T1000 (cell line): ENCODE results near the gene LMLN.
"Not testable (repeated sequence)": the region's sequence is repeated elsewhere in the genome, so short reads cannot be mapped to it uniquely, and the experiment has no call there.

ENCODE experiments used
- DNase-seq: peaks from one replicate; lab custom pipeline; 2025; ENCODE audit warnings: mixed read lengths; lab: John Stamatoyannopoulos, UW

LMLN gene

GRCh38 chr3:197956626-197956988 is 3.4 kb upstream of the LMLN start:
- no peak for DNase-seq

- DNase-seq = no peak
Measured at GRCh38 chr3:197957790-197958133, 2.3 kb upstream of the LMLN start.

- DNase-seq = no peak
Measured at GRCh38 chr3:197958346-197958745, 1.7 kb upstream of the LMLN start.

GRCh38 chr3:197958848-197959247 is 1.2 kb upstream of the LMLN start:
- not testable (repeated sequence) for DNase-seq

- DNase-seq = no peak
Measured at GRCh38 chr3:197959500-197959890, 522 bp upstream of the LMLN start.

- no peak for DNase-seq
Measured at GRCh38 chr3:197960694-197961581, 921 bp downstream of the LMLN start.

- no peak for DNase-seq
Measured at GRCh38 chr3:197961582-197961945, 1.5 kb downstream of the LMLN start.

GRCh38 chr3:197963019-197963637 is 3.1 kb downstream of the LMLN start:
- no peak for DNase-seq

GRCh38 chr3:197967337-197967989 is 7.4 kb downstream of the LMLN start:
- not testable (repeated sequence) for DNase-seq

- no peak for DNase-seq
Measured at GRCh38 chr3:197970588-197970987, 10.6 kb downstream of the LMLN start.

GRCh38 chr3:197974016-197974415 is 14.0 kb downstream of the LMLN start:
- DNase-seq = no peak

- DNase-seq = no peak
Measured at GRCh38 chr3:197975311-197975710, 15.3 kb downstream of the LMLN start.

GRCh38 chr3:197983076-197983475 is 23.1 kb downstream of the LMLN start:
- no peak for DNase-seq

GRCh38 chr3:197989651-197990050 is 29.6 kb downstream of the LMLN start:
- no peak for DNase-seq

- no peak for DNase-seq
Measured at GRCh38 chr3:197994736-197995135, 34.7 kb downstream of the LMLN start.

- DNase-seq = no peak
Measured at GRCh38 chr3:197996855-197997254, 36.8 kb downstream of the LMLN start.

- DNase-seq = no peak
Measured at GRCh38 chr3:197997936-197998335, 37.9 kb downstream of the LMLN start.

GRCh38 chr3:198017090-198017489 is 57.1 kb downstream of the LMLN start:
- no peak for DNase-seq

GRCh38 chr3:198018416-198018815 is 58.4 kb downstream of the LMLN start:
- no peak for DNase-seq

GRCh38 chr3:198019115-198019514 is 59.1 kb downstream of the LMLN start:
- no peak for DNase-seq

- no peak for DNase-seq
Measured at GRCh38 chr3:198021320-198021719, 61.3 kb downstream of the LMLN start.

- DNase-seq = no peak
Measured at GRCh38 chr3:198022604-198023003, 62.6 kb downstream of the LMLN start.

- no peak for DNase-seq
Measured at GRCh38 chr3:198025644-198026043, 65.6 kb downstream of the LMLN start.
